Body of pancreas (tissue), 4 donors: Measurements from ENCODE around the gene PIGU.
"Not testable (repeated sequence)": the region's sequence is repeated elsewhere in the genome, so short reads cannot be mapped to it uniquely, and the experiment has no call there.

Experiments
- POLR2A ChIP-seq, 3 donors: fragments of 450-650 bp; IDR thresholded peaks; one replicate each; pipeline ENCODE4 v1.6.1; 2016; ENCODE audit warnings: antibody characterized with exemption in 3 of 3, mild to moderate bottlenecking in 2 of 3
- TF ChIP-seq, protein P1 (sequence below), 7 experiments: fragments of 450-650 bp in 4 of 7; fragments of 200-600 bp in 3 of 7; sonication (generic) in 3 of 7; IDR thresholded peaks; one replicate each; pipeline ENCODE4 v1.5.1; 2016 to 2019; ENCODE audit warnings: antibody characterized with exemption in 7 of 7

- TF ChIP-seq, protein P1, sequence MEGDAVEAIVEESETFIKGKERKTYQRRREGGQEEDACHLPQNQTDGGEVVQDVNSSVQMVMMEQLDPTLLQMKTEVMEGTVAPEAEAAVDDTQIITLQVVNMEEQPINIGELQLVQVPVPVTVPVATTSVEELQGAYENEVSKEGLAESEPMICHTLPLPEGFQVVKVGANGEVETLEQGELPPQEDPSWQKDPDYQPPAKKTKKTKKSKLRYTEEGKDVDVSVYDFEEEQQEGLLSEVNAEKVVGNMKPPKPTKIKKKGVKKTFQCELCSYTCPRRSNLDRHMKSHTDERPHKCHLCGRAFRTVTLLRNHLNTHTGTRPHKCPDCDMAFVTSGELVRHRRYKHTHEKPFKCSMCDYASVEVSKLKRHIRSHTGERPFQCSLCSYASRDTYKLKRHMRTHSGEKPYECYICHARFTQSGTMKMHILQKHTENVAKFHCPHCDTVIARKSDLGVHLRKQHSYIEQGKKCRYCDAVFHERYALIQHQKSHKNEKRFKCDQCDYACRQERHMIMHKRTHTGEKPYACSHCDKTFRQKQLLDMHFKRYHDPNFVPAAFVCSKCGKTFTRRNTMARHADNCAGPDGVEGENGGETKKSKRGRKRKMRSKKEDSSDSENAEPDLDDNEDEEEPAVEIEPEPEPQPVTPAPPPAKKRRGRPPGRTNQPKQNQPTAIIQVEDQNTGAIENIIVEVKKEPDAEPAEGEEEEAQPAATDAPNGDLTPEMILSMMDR (IDR thresholded peaks at IDR 0.05): not testable (repeated sequence)
- not testable (repeated sequence) for TF ChIP-seq POLR2A (IDR thresholded peaks at IDR 0.05)
Measured at GRCh38 chr20:34664751-34665150, 12.1 kb downstream of the PIGU start.
